ENCODE data around the gene HSF5. TPM values are rescaled to one million over a fixed set of nuclear protein-coding genes. Genes with fewer than 3 reads are reported as not detected.

The HSF5 gene
- polyA plus RNA-seq, 3 donors, result 0.07 TPM; not detected in 2

DNA sequence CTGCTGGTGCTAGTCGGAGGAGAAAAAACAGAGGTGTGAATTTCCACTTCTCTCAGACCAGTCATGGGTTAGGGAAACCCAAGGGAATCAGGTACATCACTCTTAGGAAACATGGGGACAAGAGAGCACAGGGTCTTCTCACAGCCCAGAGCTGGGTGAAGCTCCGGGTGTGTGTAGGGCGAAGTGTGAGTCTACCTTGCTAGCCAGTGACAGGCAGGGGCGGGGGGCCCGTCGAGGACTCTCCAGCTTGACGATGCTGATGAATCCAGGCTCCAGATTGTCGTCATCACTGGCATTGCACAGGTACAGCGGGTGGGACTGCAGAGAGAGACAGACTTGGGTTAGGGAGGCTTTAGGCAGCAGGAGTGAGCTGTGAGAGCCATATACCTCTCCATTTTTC is 117.5 kb downstream of the HSF5 start:
- no peak for TF ChIP-seq CTCF (IDR thresholded peaks at IDR 0.05)
- peaks cover 15% of the 10 kb centered on the region for H3K4me1 Mint-ChIP-seq
- Histone ChIP-seq H4K20me1 (ENCODE audit: insufficient read depth, low read length) (no peaks in the 10 kb centered on the region), H3K4me3 (replicated peaks in 1 of 3; ENCODE audit: low read depth in 2 of 3, low read length in 3 of 3) (no peak overlapping the region), H3K9ac (ENCODE audit: insufficient read depth, low read length, poor library complexity, severe bottlenecking) (no peak overlapping the region), H3K4me1 (ENCODE audit: control insufficient read depth in 1 of 2, insufficient read depth in 2 of 2, low read length in 2 of 2) (peaks cover 9 to 10% of the 10 kb centered on the region in 2 donors), H3K36me3 (replicated peaks in 1 of 2; ENCODE audit: control insufficient read depth in 1 of 2, insufficient read depth in 2 of 2, low read length in 2 of 2) (no peaks in the 10 kb centered on the region), H3K9me3 (replicated peaks in 1 of 2; ENCODE audit: control insufficient read depth in 1 of 2, insufficient read depth in 1 of 2, low read length in 2 of 2) (no peaks in the 10 kb centered on the region), H3K27me3 (ENCODE audit: control insufficient read depth in 2 of 2, insufficient read depth in 2 of 2, low read length in 2 of 2) (no peaks in the 10 kb centered on the region), H2AFZ (ENCODE audit: insufficient read depth, low read depth, low read length, poor library complexity, severe bottlenecking) (no peak overlapping the region), H3K79me2 (ENCODE audit: insufficient read depth, low read length) (no peaks in the 10 kb centered on the region), H3K27ac (ENCODE audit: low read depth in 1 of 2, low read length in 2 of 2) (no peak overlapping the region), H3K4me2 (replicated peaks; ENCODE audit: extremely low read depth, low read length, poor library complexity, severe bottlenecking) (no peak overlapping the region)
- no peak overlapping the region for H3K27ac Mint-ChIP-seq
- intact Hi-C loops (cut with micrococcal nuclease), result no loop called here
- peaks cover 0 to 1% (median 0%) of the 10 kb centered on the region in 7 donors for H3K9me3 Mint-ChIP-seq
- no peak for DNase-seq
- peaks cover 2 to 14% (median 7%) of the 10 kb centered on the region in 3 donors for H3K27me3 Mint-ChIP-seq (ENCODE audit: low read depth in 3 of 3)
- no peaks in the 10 kb centered on the region for H3K36me3 Mint-ChIP-seq
- WGBS (ENCODE audit: insufficient coverage), result 100% methylated on average over 7 of the region's 9 CpGs
- H3K4me3 Mint-ChIP-seq, result peak overlapping the region in 1 of 2 donors; percentile 38

DNA sequence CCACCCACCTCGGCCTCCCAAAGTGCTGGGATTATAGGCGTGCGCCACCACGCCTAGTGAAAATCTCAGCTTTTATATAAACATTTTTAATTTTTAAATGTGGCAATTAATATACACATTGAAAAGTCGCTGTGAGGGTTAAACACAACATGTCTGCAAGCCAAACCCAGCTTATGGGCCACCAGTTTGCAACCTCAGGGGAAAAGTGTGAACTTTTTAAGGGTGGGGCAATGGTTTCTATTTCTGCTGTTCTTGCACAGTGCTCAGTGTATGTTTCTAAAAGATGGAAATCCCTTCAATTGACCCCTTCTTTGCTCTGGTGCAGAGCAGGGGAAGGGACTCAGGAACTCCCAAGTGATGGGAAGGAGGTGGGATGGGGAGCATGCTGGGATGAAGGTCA is 117.9 kb downstream of the HSF5 start:
- Histone ChIP-seq H3K4me2 (replicated peaks; ENCODE audit: extremely low read depth, low read length, poor library complexity, severe bottlenecking) (no peak overlapping the region), H3K27ac (ENCODE audit: low read depth in 1 of 2, low read length in 2 of 2) (no peak overlapping the region), H3K27me3 (ENCODE audit: control insufficient read depth in 2 of 2, insufficient read depth in 2 of 2, low read length in 2 of 2) (no peaks in the 10 kb centered on the region), H3K4me1 (ENCODE audit: control insufficient read depth in 1 of 2, insufficient read depth in 2 of 2, low read length in 2 of 2) (peaks cover 5 to 6% of the 10 kb centered on the region in 2 donors), H3K9me3 (replicated peaks in 1 of 2; ENCODE audit: control insufficient read depth in 1 of 2, insufficient read depth in 1 of 2, low read length in 2 of 2) (no peaks in the 10 kb centered on the region), H3K79me2 (ENCODE audit: insufficient read depth, low read length) (no peaks in the 10 kb centered on the region), H3K4me3 (replicated peaks in 1 of 3; ENCODE audit: low read depth in 2 of 3, low read length in 3 of 3) (no peak overlapping the region), H4K20me1 (ENCODE audit: insufficient read depth, low read length) (no peaks in the 10 kb centered on the region), H2AFZ (ENCODE audit: insufficient read depth, low read depth, low read length, poor library complexity, severe bottlenecking) (no peak overlapping the region), H3K36me3 (replicated peaks in 1 of 2; ENCODE audit: control insufficient read depth in 1 of 2, insufficient read depth in 2 of 2, low read length in 2 of 2) (no peaks in the 10 kb centered on the region), H3K9ac (ENCODE audit: insufficient read depth, low read length, poor library complexity, severe bottlenecking) (no peak overlapping the region)
- no CpG with 5 or more reads among the region's 5 CpGs for WGBS (ENCODE audit: insufficient coverage)
- no peak for DNase-seq
- intact Hi-C loops (cut with micrococcal nuclease), result no loop called here
- Mint-ChIP-seq H3K9me3 (peaks cover 0 to 1% (median 0%) of the 10 kb centered on the region in 7 donors), H3K27ac (no peak overlapping the region), H3K36me3 (no peaks in the 10 kb centered on the region), H3K4me3 (no peak overlapping the region), H3K4me1 (peaks cover 11% of the 10 kb centered on the region), H3K27me3 (ENCODE audit: low read depth in 3 of 3) (peaks cover 2 to 14% (median 7%) of the 10 kb centered on the region in 3 donors)
- no peak for TF ChIP-seq CTCF (IDR thresholded peaks at IDR 0.05)

Other genes with a start within 250 kb of the HSF5 start
- gene LPO, start 249.8 kb downstream of the HSF5 start, polyA plus RNA-seq, result under 1 TPM in 2 of 3 donors, not detected in 1; 0.04 to 0.43 TPM
- gene MPO, start 207.5 kb downstream of the HSF5 start, polyA plus RNA-seq, result 1 to 10 TPM; 4.2 to 7.5 (median 6.0) TPM
- 10 to 100 TPM in 1 of 3 donors, under 1 TPM in 2; 0.10 to 14.0 (median 0.18) TPM for gene TSPOAP1, start 159.6 kb downstream of the HSF5 start, polyA plus RNA-seq
- gene SUPT4H1, start 136.2 kb downstream of the HSF5 start, polyA plus RNA-seq, result 100 to 1,000 TPM; 144 to 251 (median 241) TPM
- under 1 TPM in 2 of 3 donors, not detected in 1; 0.01 to 0.11 TPM for gene RNF43, start 70.9 kb downstream of the HSF5 start, polyA plus RNA-seq
- gene MTMR4, start 26.2 kb upstream of the HSF5 start, polyA plus RNA-seq, result 10 to 100 TPM in 1 of 3 donors, 1 to 10 TPM in 2; 7.2 to 20.7 (median 8.4) TPM
- under 1 TPM in 1 of 3 donors, not detected in 2; 0.25 TPM for gene TEX14, start 203.6 kb upstream of the HSF5 start, polyA plus RNA-seq
- 10 to 100 TPM in 2 of 3 donors, 1 to 10 TPM in 1; 6.8 to 14.5 (median 13.1) TPM for gene RAD51C, start 204.2 kb upstream of the HSF5 start, polyA plus RNA-seq

Measured in CD14-positive monocyte (primary cell).